K562 (cell line): ENCODE results near the gene SGK1. TPM values are rescaled to one million over a fixed set of nuclear protein-coding genes. Genes with fewer than 3 reads are reported as not detected.
"Not testable (repeated sequence)": the region's sequence is repeated elsewhere in the genome, so short reads cannot be mapped to it uniquely, and the experiment has no call there.

Source experiments
- ATAC-seq: fragments of 200-7000 bp; cut with Tn5 transposase; 3 replicates; pipeline ENCODE4 v1.9.1; 2020; ENCODE audit warnings: moderate library complexity
- BruUV-seq: library from RNA; stranded (reverse); fragments of 400-500 nt; replicated peaks from 2 replicates; lab custom pipeline; 2021; lab: Mats Ljungman, UMichigan
- CTCF ChIA-PET: fragments of 300-600 bp; formaldehyde crosslinking; extraction: SDS; loops from one replicate; lab custom pipeline; 2021; ENCODE audit warnings: low intra/inter-chr PET ratio; lab: Yijun Ruan, JAX
- POLR2A ChIA-PET: fragments of 300-600, 350-650 bp; sonication (Branson Sonifier 250); formaldehyde crosslinking; extraction: SDS; loops from one replicate; lab custom pipeline; 2021; ENCODE audit warnings: antibody characterized with exemption, inconsistent platforms; lab: Yijun Ruan, JAX
- DNase-seq, 4 experiments: peaks; one replicate each; pipeline versions ENCODE4 v3.0.0 to v3.0.0-alpha.2; 2011 to 2018; ENCODE audit warnings: low spot score in 3 of 4, mixed read lengths in 3 of 4; ENCODE audit errors: extremely low read depth in 1 of 4
- FAIRE-seq: peaks from 2 replicates; lab custom pipeline; 2011; peaks lifted over from hg19 to GRCh38; lab: Jason Lieb, UNC
- H2AFZ ChIP-seq: 2 replicates; pipeline ENCODE4 v1.6.0; 2011; ENCODE audit warnings: low read depth, low read length, control low read depth, inconsistent platforms
- H3K27ac ChIP-seq: fragments of 200-600 bp; 3 replicates; pipeline ENCODE4 v1.8.0; 2011; ENCODE audit warnings: low read depth, mild to moderate bottlenecking, control low read depth, inconsistent platforms, low read length, moderate library complexity, mixed read lengths; ENCODE audit errors: extremely low read depth
- H3K27me3 ChIP-seq, 2 experiments: fragments of 300-600 bp in 1 of 2; 2 replicates in 1 of 2; 3 replicates in 1 of 2; pipeline versions ENCODE4 v1.6.0 to v1.8.0; 2011; ENCODE audit warnings: inconsistent platforms in 2 of 2, low read length in 2 of 2, mild to moderate bottlenecking in 1 of 2, mixed read lengths in 1 of 2, moderate library complexity in 1 of 2; ENCODE audit not compliant: control insufficient read depth in 2 of 2, insufficient read depth in 2 of 2
- H3K36me3 ChIP-seq: fragments of 300-600 bp; 3 replicates; pipeline ENCODE4 v1.8.0; 2011; ENCODE audit warnings: mild to moderate bottlenecking, low read length, inconsistent platforms; ENCODE audit not compliant: control insufficient read depth, insufficient read depth
- H3K4me1 ChIP-seq, 2 experiments: fragments of 200-600 bp in 1 of 2; replicated peaks in 1 of 2; 2 replicates in 1 of 2; 3 replicates in 1 of 2; pipeline versions ENCODE4 v1.5.1 to v1.8.0; 2011; ENCODE audit warnings: inconsistent platforms in 2 of 2, low read length in 2 of 2, mild to moderate bottlenecking in 1 of 2, mixed read lengths in 1 of 2, moderate library complexity in 1 of 2; ENCODE audit not compliant: control insufficient read depth in 2 of 2, insufficient read depth in 2 of 2
- H3K4me2 ChIP-seq: 2 replicates; pipeline ENCODE4 v1.6.1; 2011; ENCODE audit warnings: low read length, control low read depth, inconsistent platforms, mixed read lengths; ENCODE audit not compliant: insufficient read depth
- H3K4me3 ChIP-seq: fragments of 200-600 bp; sonication (generic), shearing (Covaris generic); 2 replicates; pipeline ENCODE4 v1.5.1; 2016; ENCODE audit warnings: control low read depth, inconsistent platforms
- H3K79me2 ChIP-seq: fragments of 200-600 bp; 3 replicates; pipeline ENCODE4 v1.8.0; 2011; ENCODE audit warnings: low read length, inconsistent platforms; ENCODE audit not compliant: control insufficient read depth, insufficient read depth
- H3K9ac ChIP-seq, 2 experiments: 2 replicates each; pipeline versions ENCODE4 v1.6.0 to v1.6.1; 2011; ENCODE audit warnings: low read depth in 2 of 2, low read length in 2 of 2, control low read depth in 1 of 2, inconsistent platforms in 1 of 2, mild to moderate bottlenecking in 1 of 2, mixed read lengths in 1 of 2; ENCODE audit not compliant: insufficient read depth in 1 of 2
- H3K9me1 ChIP-seq: one replicate; pipeline ENCODE4 v1.6.0; 2011; ENCODE audit warnings: inconsistent platforms, mild to moderate bottlenecking, low read length, moderate library complexity; ENCODE audit not compliant: control insufficient read depth, insufficient read depth
- H3K9me3 ChIP-seq: replicated peaks from 2 replicates; pipeline ENCODE4 v1.5.1; 2011; ENCODE audit warnings: low read depth, low read length, inconsistent platforms; ENCODE audit not compliant: control insufficient read depth, insufficient read depth
- H4K20me1 ChIP-seq: replicated peaks from 2 replicates; pipeline ENCODE4 v1.6.1; 2011; ENCODE audit warnings: low read length, inconsistent platforms, mixed read lengths; ENCODE audit not compliant: control insufficient read depth, insufficient read depth
- DACH1 ChIP-seq: fragments of 450-650 bp; IDR thresholded peaks from 2 replicates; pipeline ENCODE4 v1.6.1; 2018; ENCODE audit not compliant: partially characterized antibody
- ETS1 ChIP-seq: conservative IDR thresholded peaks from 2 replicates; pipeline ENCODE4 v1.6.1; 2011; ENCODE audit warnings: low read depth, mild to moderate bottlenecking, low read length; ENCODE audit not compliant: control insufficient read depth
- GATAD2B ChIP-seq: fragments of 450-650 bp; IDR thresholded peaks from 2 replicates; pipeline ENCODE4 v1.6.1; 2017; ENCODE audit warnings: mild to moderate bottlenecking, borderline replicate concordance
- MTA1 ChIP-seq: fragments of 450-650 bp; IDR thresholded peaks from 2 replicates; pipeline ENCODE4 v1.6.1; 2017; ENCODE audit warnings: borderline replicate concordance
- SOX6 ChIP-seq: fragments of 450-650 bp; IDR thresholded peaks from 2 replicates; pipeline ENCODE4 v1.6.1; 2014; ENCODE audit warnings: mild to moderate bottlenecking
- ZBTB2 ChIP-seq: fragments of 450-650 bp; IDR thresholded peaks from 2 replicates; pipeline ENCODE4 v1.6.1; 2016; ENCODE audit warnings: antibody characterized with exemption
- WGBS: fragments of 100-300 bp; shearing (Covaris generic); methylation state at CpG from one replicate; pipeline ENCODE4 v1.1.6; 2016; ENCODE audit warnings: low coverage, mixed read lengths; ENCODE audit not compliant: insufficient coverage; ENCODE audit errors: missing lambda C conversion rate; 5-methylcytosine and 5-hydroxymethylcytosine counted together
- in situ Hi-C: fragments of 300-500 bp; cut with MboI; formaldehyde crosslinking; loops from 4 replicates; pipeline ENCODE4 v1.15.0; 2018; ENCODE audit warnings: inconsistent platforms, mixed read lengths
- intact Hi-C: fragments of 100-400 bp; cut with micrococcal nuclease; formaldehyde crosslinking; loops from 2 replicates; pipeline ENCODE4 v1.14.2; 2022
- polyA plus RNA-seq, 8 experiments: library from polyadenylated mRNA; depleted of rRNA in 4 of 8; stranded (reverse) in 5 of 8; unstranded in 3 of 8; fragments of >200 nt; fragmentation: Nextera tagmentation in 2 of 8; fragmentation: Illumina TruSeq in 1 of 8; extraction: Ambion mirVana in 2 of 8; extraction: Trizol in 1 of 8; gene quantifications; 2 replicates each; pipeline versions ENCODE4 v1.2.1 to v1.2.3, GENCODE V29; 2011 to 2014; ENCODE audit warnings: inconsistent platforms in 1 of 8, missing spikeins in 1 of 8
- total RNA-seq, 7 experiments: library from RNA; depleted of rRNA in 6 of 7; stranded (reverse); fragments of >200 nt in 6 of 7; fragmentation: Illumina TruSeq in 2 of 7; extraction: Trizol in 2 of 7; gene quantifications; 2 replicates each; pipeline versions ENCODE4 v1.2.1 to v1.2.3, GENCODE V29; 2011 to 2021; ENCODE audit warnings: low replicate concordance in 1 of 7

The SGK1 gene
- total and polyA plus RNA-seq, 9 of the 15 experiments (the other 6 are each of a cell fraction or from before 2014, with no cell fraction given) = 3.5 to 7.2 (median 3.9) TPM

GRCh38 chr6:134326192-134326591 lies 8.3 kb upstream of the SGK1 start:
- BruUV-seq, intact Hi-C loops, H3K4me2 ChIP-seq, H3K9me3 ChIP-seq, ATAC-seq, POLR2A ChIA-PET, H3K4me1 ChIP-seq, DNase-seq, H3K79me2 ChIP-seq, in situ Hi-C loops: not testable (repeated sequence)
- WGBS = 66% methylated on average over 4 of the region's 4 CpGs
- TF ChIP-seq DACH1 (peak; percentile 97), GATAD2B (peak; percentile 51; the same call in 1 of the 2 replicates), ZBTB2 (peak; percentile 78; the same call in 1 of the 2 replicates), MTA1 (peak; percentile 62; the same call in 1 of the 2 replicates)
- TF ChIP-seq, all 486 proteins: peak for 4; not testable (repeated sequence) for 482
- H3K9ac ChIP-seq, H3K36me3 ChIP-seq, H3K9me1 ChIP-seq, H4K20me1 ChIP-seq, CTCF ChIA-PET, H3K27ac ChIP-seq, FAIRE-seq, H3K27me3 ChIP-seq, H3K4me3 ChIP-seq, H2AFZ ChIP-seq: not testable (repeated sequence)

GRCh38 chr6:134324766-134325165 lies 6.9 kb upstream of the SGK1 start:
- CTCF ChIA-PET = no interaction called here
- in situ Hi-C loops = no loop called here

More at GRCh38 chr6:134324766-134325165, 6.9 kb upstream of the SGK1 start:
- POLR2A ChIA-PET = interaction anchor here (1.2 kb wide), 1 partner anchor 9 kb away, joined by 3 read pairs; no protein-coding TSS in a partner anchor
- intact Hi-C loops = no loop called here
- H2AFZ ChIP-seq = peak overlapping the region; percentile 64
- BruUV-seq = no TSS peak
- TF ChIP-seq SOX6 (0 out of 2 replicates have a peak, but pooled peaks have one; percentile 15), ETS1 (no peak)
- no peak overlapping the region for H3K4me3 ChIP-seq
- no peak overlapping the region for H3K27ac ChIP-seq
- DNase-seq = no peak
- no peaks in the 10 kb centered on the region; a peak in 1 of 5 replicates for H3K4me1 ChIP-seq
- no peaks in the 10 kb centered on the region for H3K36me3 ChIP-seq
- FAIRE-seq = peak; percentile 23
- H3K9ac ChIP-seq = no peak overlapping the region
- H4K20me1 ChIP-seq = no peaks in the 10 kb centered on the region
- H3K9me1 ChIP-seq = no peaks in the 10 kb centered on the region
- no peaks in the 10 kb centered on the region for H3K9me3 ChIP-seq
- no peaks in the 10 kb centered on the region for H3K79me2 ChIP-seq
- no peaks in the 10 kb centered on the region for H3K27me3 ChIP-seq
- ATAC-seq = no peak
- H3K4me2 ChIP-seq = no peak overlapping the region
- WGBS = 49% methylated on average over 4 of the region's 4 CpGs
